HG02981 (cell line): Measurements from ENCODE around the gene GCFC2.

ENCODE experiments used
- ATAC-seq: cut with Tn5 transposase; IDR thresholded peaks from one replicate; pipeline ENCODE4 v1.9.1; 2021; ENCODE audit warnings: mild to moderate bottlenecking, moderate library complexity; ENCODE audit not compliant: unreplicated experiment

Gene GCFC2

DNA sequence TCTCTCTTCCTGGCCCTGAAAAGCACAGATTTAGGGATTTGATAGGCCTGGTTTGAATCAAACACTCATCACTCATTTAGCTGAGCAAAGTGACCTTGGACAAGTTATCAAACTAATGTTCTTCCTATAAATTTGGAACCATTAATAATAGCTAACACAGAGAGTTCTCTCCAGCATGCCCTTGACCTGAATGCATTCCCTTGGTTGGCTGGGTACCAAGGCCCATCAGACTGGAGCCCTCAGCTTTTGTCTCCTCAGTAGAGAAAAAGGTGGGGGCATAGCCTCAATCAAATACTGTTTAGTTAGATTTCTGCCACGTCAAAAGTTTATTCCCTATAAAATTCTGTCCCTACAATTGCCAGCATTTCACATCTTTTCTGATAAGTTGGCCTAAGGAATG, 77.9 kb downstream of the GCFC2 start:
- no peak for ATAC-seq

DNA sequence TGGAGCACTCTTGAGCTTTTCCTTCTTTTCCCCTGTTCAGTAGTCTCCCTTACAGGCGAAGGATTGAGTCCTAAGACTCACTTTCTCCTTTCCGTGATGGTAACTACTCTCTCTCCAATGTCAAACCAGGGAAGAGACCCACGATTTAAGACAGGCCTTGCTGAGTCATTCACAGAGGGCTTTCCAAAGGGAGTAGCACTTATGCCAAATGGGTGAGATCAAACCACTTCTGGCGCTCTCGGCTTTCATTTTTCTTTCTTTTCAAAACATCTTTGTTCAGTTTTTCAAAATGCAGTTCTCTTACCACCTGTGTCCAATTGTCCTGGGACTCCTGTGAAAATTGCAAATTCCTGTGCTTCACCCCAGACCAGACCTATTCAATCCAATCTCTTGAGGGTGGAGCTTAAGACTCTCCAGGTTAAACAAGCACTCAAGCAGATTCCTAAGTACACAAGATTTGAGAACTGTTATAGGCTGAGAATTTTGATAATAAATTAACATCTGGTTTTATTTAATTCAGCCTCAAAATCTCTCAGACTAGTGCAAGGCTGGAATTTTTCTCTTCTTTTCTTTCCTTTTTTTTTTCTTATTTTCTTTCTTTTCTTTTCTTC, 78.5 kb downstream of the GCFC2 start:
- no peak for ATAC-seq

DNA sequence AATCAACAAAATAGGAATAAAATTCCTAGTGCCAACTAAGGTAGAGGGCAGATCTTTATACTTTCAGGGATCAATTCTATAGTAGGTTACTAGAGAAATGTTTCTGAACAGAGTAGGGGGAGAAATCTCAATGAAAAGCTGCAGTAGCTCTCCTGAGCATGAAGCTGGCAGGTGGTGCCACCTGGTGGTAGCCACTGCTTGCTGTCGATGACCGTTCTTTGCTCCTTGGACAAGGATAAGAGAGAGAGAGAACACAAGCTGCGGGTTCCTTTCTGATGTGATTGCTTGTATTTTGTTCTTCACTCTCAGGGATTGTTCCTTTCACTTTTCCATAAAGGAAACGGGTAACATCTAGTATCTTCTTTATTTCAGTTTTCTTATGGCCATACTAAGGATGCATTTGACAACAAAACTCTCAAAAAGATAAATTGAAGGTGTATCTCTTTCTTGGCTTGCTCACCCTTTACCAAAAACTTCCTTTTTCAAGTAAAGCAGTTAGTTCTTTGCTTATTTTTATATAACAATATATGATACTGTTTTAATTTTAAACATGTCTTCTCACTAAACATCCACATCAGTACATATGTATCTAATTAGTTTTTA, 82.7 kb downstream of the GCFC2 start:
- ATAC-seq, result peak; percentile 97

DNA sequence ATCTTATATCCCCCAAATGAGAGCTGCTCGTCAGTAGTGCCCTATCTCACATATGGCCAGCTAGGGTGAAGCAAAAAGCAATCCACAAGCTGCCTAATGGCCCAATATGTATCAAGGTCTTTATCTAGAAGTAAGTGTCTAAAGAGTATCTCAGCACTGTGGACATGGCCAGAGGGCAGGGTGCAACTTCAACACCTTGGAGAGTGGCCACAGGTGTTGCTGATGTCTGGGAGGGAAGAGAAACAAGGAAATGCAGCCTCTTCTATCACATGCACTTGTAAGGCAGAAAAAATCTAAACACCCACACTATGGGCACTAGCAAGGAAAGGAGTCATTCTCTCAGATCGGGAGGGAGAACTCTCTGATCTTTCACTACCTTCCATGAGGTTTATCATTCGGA, 87.8 kb downstream of the GCFC2 start:
- no peak for ATAC-seq

DNA sequence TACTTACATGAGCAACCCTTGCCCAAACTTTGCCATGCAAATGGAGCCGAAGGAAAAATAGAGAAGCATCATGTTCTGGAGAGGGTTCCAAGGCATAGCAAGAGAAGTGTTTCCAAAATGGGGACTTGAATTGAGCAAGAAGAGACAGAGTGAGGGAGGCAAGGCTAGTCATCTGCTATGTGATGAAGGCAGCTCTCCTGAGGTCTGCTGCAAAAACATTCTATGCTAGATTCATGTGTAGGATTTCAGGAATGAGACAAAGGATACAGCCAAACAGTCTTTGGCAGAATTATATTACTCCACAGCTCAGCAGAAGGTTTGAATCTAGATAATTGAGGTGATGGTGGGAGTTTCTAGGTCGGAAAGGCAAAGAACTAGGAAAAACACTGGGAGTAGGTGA, 88.2 kb downstream of the GCFC2 start:
- ATAC-seq, result no peak

DNA sequence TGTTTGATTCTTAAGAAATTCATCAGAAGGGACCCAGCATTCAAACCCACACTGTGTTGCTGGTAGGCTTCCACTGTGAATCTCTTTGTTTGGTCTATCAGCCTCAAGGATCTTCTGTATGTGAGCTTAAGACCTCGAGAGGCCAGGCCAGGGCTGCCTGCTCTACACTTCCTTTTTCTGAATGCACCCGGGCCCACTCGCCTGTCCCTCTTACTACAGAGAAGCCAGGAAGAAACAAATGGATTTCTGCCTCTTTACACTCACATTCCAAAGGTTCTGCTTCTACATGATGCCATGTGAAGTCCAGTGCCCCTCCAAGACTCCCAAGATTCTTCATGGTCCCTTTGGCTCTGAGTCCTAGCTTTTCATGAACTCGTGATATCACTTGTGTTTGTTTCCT, 89.5 kb downstream of the GCFC2 start:
- ATAC-seq, result no peak

DNA sequence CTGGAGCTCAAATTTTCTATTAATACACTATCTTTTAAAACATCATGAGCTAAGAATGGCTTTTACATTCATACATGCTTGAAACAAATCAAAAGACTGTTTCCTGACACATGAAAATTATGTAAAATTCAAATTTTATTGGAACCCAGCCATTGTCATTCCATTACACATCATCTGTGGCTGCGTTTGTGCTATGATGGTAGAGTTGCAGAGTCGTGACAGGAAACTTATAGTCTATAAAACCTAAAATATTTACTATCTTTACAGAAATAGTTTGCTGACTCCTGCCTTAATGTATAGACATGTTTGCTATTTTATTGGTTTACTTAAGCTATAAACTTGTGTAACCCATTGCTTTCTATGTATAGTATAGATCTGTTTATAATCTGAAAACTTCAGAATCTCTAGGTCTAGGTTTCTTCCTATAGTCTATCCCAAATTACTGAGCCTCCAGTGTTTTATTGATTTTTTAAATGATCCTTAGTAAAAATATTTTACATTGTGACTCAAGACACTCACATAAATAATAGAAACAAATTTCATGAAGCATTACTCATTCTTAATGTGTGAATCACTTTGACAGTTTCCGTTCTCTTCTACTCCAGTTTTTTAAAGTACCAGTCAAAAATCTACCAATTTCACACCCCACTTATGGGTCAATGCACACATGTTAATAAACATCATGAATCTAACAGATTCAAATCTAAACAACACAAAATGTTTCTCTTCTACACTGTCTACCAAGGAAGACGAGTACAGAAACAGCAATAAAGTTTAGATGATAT, 90.6 kb downstream of the GCFC2 start:
- ATAC-seq, result no peak

DNA sequence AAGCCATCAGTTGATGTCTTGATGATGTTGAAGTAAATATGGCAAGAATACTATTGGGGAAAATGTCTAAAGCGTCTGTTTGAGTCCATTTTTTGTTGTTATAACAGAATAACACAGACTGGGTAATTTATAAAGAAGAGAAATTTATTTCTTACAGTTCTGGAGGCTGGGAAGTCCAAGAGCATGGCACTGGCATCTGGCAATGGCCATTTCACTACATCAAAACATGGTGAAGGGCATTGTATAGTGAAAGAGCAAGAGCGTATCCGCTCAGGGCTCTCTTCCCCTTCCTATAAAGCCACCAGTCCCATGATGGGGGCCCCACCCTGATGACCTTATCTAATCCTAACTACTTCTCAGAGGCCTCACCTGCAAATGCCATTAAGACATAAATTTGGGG, 93.8 kb downstream of the GCFC2 start:
- no peak for ATAC-seq

DNA sequence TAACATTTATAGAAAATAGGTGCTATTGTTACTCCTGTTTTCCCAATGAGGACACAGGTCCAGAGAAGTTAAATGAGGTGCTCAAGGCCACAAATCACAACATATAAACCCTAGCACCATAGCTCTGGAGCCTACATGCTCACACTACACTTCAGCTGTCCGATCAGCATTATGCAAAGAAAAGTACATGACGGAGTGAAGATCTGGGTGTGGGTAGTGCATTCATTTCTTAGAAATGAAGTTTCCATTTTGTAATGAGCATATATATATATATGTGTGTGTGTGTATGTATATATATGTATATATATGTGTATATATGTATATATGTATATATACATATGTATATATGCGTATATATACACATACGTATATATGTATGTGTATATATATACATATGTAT, 94.3 kb downstream of the GCFC2 start:
- no peak for ATAC-seq

DNA sequence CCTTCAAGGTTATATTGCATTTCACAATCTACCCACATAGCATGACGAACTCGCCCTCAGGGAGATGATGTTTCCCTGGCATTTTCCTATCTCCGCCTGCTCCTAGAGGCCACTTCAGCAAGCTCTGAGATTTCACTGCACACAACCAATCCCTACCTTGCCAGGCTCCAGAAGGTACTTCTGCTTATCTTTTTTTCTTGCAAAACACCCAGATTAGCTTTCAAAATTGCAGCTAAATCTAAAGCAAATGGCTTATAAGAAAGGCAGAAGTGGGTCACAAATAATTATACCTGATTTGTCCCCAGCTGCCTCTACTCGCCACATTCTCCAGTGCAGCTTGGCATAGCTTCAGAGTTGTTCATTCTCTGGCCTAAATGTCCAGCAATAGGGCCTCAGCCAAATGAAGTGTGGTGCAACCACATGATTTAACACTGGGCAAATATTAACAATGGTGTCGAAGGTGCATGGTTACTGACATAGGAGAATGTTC, 96.5 kb downstream of the GCFC2 start:
- no peak for ATAC-seq

DNA sequence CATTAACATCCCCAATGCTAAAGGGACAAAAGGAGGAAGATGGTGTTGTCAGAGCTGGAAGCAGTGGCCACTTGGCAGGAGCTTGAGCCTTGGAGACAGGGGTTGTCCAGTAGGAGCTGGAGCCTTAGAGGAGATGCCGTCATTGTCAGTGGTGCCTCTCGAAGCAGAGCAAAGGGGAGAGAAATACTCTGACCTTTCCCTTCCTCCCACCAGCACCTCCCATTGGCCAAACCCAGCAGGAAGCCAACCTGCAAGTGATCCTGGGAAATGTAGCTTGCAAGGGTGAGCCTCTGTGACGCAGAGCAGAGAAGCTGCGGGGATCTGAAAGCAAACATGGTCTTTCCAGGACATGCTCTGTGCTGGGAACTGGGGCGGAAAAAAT, 97.9 kb downstream of the GCFC2 start:
- no peak for ATAC-seq
